Measurements from ENCODE around the gene LRCH1. TPM values are rescaled to one million over a fixed set of nuclear protein-coding genes. Genes with fewer than 3 reads are reported as not detected.

The LRCH1 gene
- total and polyA plus RNA-seq, 2 of the 13 experiments (the other 11 are each of a cell fraction or from before 2014, with no cell fraction given), result 4.1 to 12.6 TPM

- TF ChIP-seq ZBTB49 (CRISPR knock-in tag; IDR thresholded peaks at IDR 0.05; ENCODE audit: borderline replicate concordance) (no peak), ARID3A (IDR thresholded peaks at IDR 0.05; ENCODE audit: low read depth, low read length) (no peak), MTF2 (CRISPR knock-in tag; IDR thresholded peaks at IDR 0.05; ENCODE audit: borderline replicate concordance) (no peak), ZFP36L1 (CRISPR knock-in tag; IDR thresholded peaks at IDR 0.05) (no peak), ZSCAN21 (CRISPR knock-in tag; IDR thresholded peaks at IDR 0.05; ENCODE audit: borderline replicate concordance) (no peak), ZNF280D (CRISPR knock-in tag; IDR thresholded peaks at IDR 0.05) (no peak), SP4 (CRISPR knock-in tag; IDR thresholded peaks at IDR 0.05) (no peak), ZNF577 (CRISPR knock-in tag; IDR thresholded peaks at IDR 0.05; ENCODE audit: borderline replicate concordance, low read depth) (no peak), RFXANK (CRISPR knock-in tag; IDR thresholded peaks at IDR 0.05) (no peak), BRD4 (CRISPR knock-in tag; IDR thresholded peaks at IDR 0.05) (no peak), ZSCAN9 (CRISPR knock-in tag; IDR thresholded peaks at IDR 0.05; ENCODE audit: borderline replicate concordance) (no peak), SKI (IDR thresholded peaks at IDR 0.05; ENCODE audit: partially characterized antibody) (no peak), SCMH1 (CRISPR knock-in tag; IDR thresholded peaks at IDR 0.05; ENCODE audit: borderline replicate concordance) (no peak), ZNF615 (CRISPR knock-in tag; IDR thresholded peaks at IDR 0.05; ENCODE audit: borderline replicate concordance) (no peak), HOXA3 (CRISPR knock-in tag; IDR thresholded peaks at IDR 0.05) (0 out of 2 replicates have a peak, but pooled peaks have one; percentile 18), TBL1XR1 (IDR thresholded peaks at IDR 0.05; ENCODE audit: borderline replicate concordance, low read length, partially characterized antibody) (no peak), ZFP41 (CRISPR knock-in tag; IDR thresholded peaks at IDR 0.05; ENCODE audit: borderline replicate concordance) (no peak), SRY (CRISPR knock-in tag; IDR thresholded peaks at IDR 0.05) (no peak), CAMTA2 (CRISPR knock-in tag; IDR thresholded peaks at IDR 0.05; ENCODE audit: borderline replicate concordance) (no peak), ARHGAP35 (CRISPR knock-in tag; IDR thresholded peaks at IDR 0.05; ENCODE audit: borderline replicate concordance) (no peak), PHF8 (CRISPR knock-in tag; IDR thresholded peaks at IDR 0.05) (peak; percentile 63), IKZF4 (CRISPR knock-in tag; IDR thresholded peaks at IDR 0.05; ENCODE audit: borderline replicate concordance, low read depth, not compliant biosample characterization) (no peak), PITX1 (CRISPR knock-in tag; IDR thresholded peaks at IDR 0.05) (no peak), POLR2A (IDR thresholded peaks at IDR 0.05; ENCODE audit: insufficient read depth in 1 of 2, low read depth in 2 of 2, low read length in 2 of 2) (peak in 1 of 2 experiments; percentile 49; a peak in 1 of 4 replicates)
Measured at GRCh38 chr13:46552889-46553520, at the start of gene LRCH1 (continued).

Data from HepG2 (cell line).